H9 (cell line): ENCODE data around the gene GPR25. TPM values are rescaled to one million over a fixed set of nuclear protein-coding genes. Genes with fewer than 3 reads are reported as not detected.

Source experiments
- DNase-seq: peaks from one replicate; pipeline ENCODE4 v3.0.0-alpha.2; 2017
- H2AFZ ChIP-seq: one replicate; pipeline ENCODE4 v1.6.1; 2013; ENCODE audit warnings: mild to moderate bottlenecking, low read length, control low read depth, moderate library complexity
- H2AK5ac ChIP-seq: 2 replicates; pipeline ENCODE4 v1.6.1; 2013; ENCODE audit warnings: low read length, control low read depth, mixed read lengths; ENCODE audit not compliant: insufficient read length
- H2BK120ac ChIP-seq: one replicate; pipeline ENCODE4 v1.6.1; 2013; ENCODE audit warnings: low read depth, mild to moderate bottlenecking, low read length, control low read depth, inconsistent platforms; ENCODE audit not compliant: poor library complexity, severe bottlenecking
- H2BK12ac ChIP-seq: 2 replicates; pipeline ENCODE4 v1.6.1; 2013; ENCODE audit warnings: low read length, control low read depth, mixed read lengths, low read depth; ENCODE audit not compliant: insufficient read length
- H2BK15ac ChIP-seq: 2 replicates; pipeline ENCODE4 v1.6.1; 2013; ENCODE audit warnings: low read depth, low read length, control low read depth
- H2BK20ac ChIP-seq: one replicate; pipeline ENCODE4 v1.6.1; 2013; ENCODE audit warnings: low read depth, mild to moderate bottlenecking, low read length, control low read depth, inconsistent platforms; ENCODE audit not compliant: poor library complexity, severe bottlenecking
- H2BK5ac ChIP-seq: 2 replicates; pipeline ENCODE4 v1.6.1; 2013; ENCODE audit warnings: low read length, control low read depth, mixed read lengths; ENCODE audit not compliant: insufficient read length
- H3K14ac ChIP-seq: 2 replicates; pipeline ENCODE4 v1.6.1; 2013; ENCODE audit warnings: low read length, control low read depth; ENCODE audit not compliant: insufficient read depth
- H3K18ac ChIP-seq: 2 replicates; pipeline ENCODE4 v1.6.1; 2013; ENCODE audit warnings: low read depth, mild to moderate bottlenecking, mixed read lengths, low read length, control low read depth; ENCODE audit not compliant: insufficient read length
- H3K23ac ChIP-seq: 2 replicates; pipeline ENCODE4 v1.6.1; 2013; ENCODE audit warnings: low read length, control low read depth, mixed read lengths, low read depth; ENCODE audit not compliant: insufficient read length
- H3K23me2 ChIP-seq: 2 replicates; pipeline ENCODE4 v1.6.1; 2013; ENCODE audit warnings: low read depth, mild to moderate bottlenecking, mixed read lengths, low read length, control low read depth; ENCODE audit not compliant: insufficient read length, poor library complexity, severe bottlenecking
- H3K27ac ChIP-seq: 2 replicates; pipeline ENCODE4 v1.5.1; 2013; ENCODE audit warnings: low read length, control low read depth, mixed read lengths, low read depth; ENCODE audit not compliant: insufficient read length
- H3K27me3 ChIP-seq: 2 replicates; pipeline ENCODE4 v1.6.1; 2013; ENCODE audit warnings: low read length, control low read depth, inconsistent platforms; ENCODE audit not compliant: insufficient read depth
- H3K4ac ChIP-seq: 2 replicates; pipeline ENCODE4 v1.6.1; 2013; ENCODE audit warnings: low read depth, mild to moderate bottlenecking, control low read depth, inconsistent platforms, low read length, moderate library complexity
- H3K4me1 ChIP-seq: 2 replicates; pipeline ENCODE4 v1.6.1; 2013; ENCODE audit warnings: low read length, control low read depth, inconsistent platforms; ENCODE audit not compliant: insufficient read depth
- H3K4me2 ChIP-seq: 2 replicates; pipeline ENCODE4 v1.6.1; 2013; ENCODE audit warnings: low read length, control low read depth, mixed read lengths; ENCODE audit not compliant: insufficient read length, insufficient read depth
- H3K56ac ChIP-seq: 2 replicates; pipeline ENCODE4 v1.6.1; 2013; ENCODE audit warnings: low read depth, mild to moderate bottlenecking, mixed read lengths, low read length, control low read depth; ENCODE audit not compliant: insufficient read length
- H3K79me1 ChIP-seq: 2 replicates; pipeline ENCODE4 v1.6.1; 2013; ENCODE audit warnings: low read depth, mild to moderate bottlenecking, moderate library complexity, low read length, control low read depth, inconsistent platforms; ENCODE audit not compliant: insufficient read depth, poor library complexity, severe bottlenecking
- H3K79me2 ChIP-seq: 2 replicates; pipeline ENCODE4 v1.6.1; 2013; ENCODE audit warnings: low read length, control low read depth, inconsistent platforms; ENCODE audit not compliant: insufficient read depth
- H3K9ac ChIP-seq: 2 replicates; pipeline ENCODE4 v1.6.1; 2013; ENCODE audit warnings: low read length, control low read depth, mixed read lengths; ENCODE audit not compliant: insufficient read length; ENCODE audit errors: extremely low read depth
- H3K9me3 ChIP-seq: one replicate; pipeline ENCODE4 v1.6.1; 2013; ENCODE audit warnings: low read depth, low read length, inconsistent platforms; ENCODE audit not compliant: control insufficient read depth
- H3T11ph ChIP-seq: one replicate; pipeline ENCODE4 v1.6.1; 2013; ENCODE audit warnings: mild to moderate bottlenecking, low read length, control low read depth, inconsistent platforms
- H4K20me1 ChIP-seq: one replicate; pipeline ENCODE4 v1.6.1; 2013; ENCODE audit not compliant: control insufficient read depth, insufficient read length, insufficient read depth
- H4K5ac ChIP-seq: 2 replicates; pipeline ENCODE4 v1.6.1; 2013; ENCODE audit warnings: low read depth, mild to moderate bottlenecking, mixed read lengths, low read length, control low read depth; ENCODE audit not compliant: insufficient read length
- H4K8ac ChIP-seq: replicated peaks from 2 replicates; pipeline ENCODE4 v1.6.1; 2013; ENCODE audit warnings: low read length, control low read depth, mixed read lengths, low read depth; ENCODE audit not compliant: insufficient read length
- H4K91ac ChIP-seq: 2 replicates; pipeline ENCODE4 v1.6.1; 2013; ENCODE audit warnings: low read depth, mild to moderate bottlenecking, moderate library complexity, mixed read lengths, low read length, control low read depth; ENCODE audit not compliant: insufficient read length
- H3K27ac Mint-ChIP-seq, 3 experiments: 2 replicates in 2 of 3; 3 replicates in 1 of 3; pipeline ENCODE4 v1.8.0; 2020 to 2021; ENCODE audit warnings: mixed read lengths in 3 of 3, mild to moderate bottlenecking in 1 of 3, moderate library complexity in 1 of 3
- H3K27me3 Mint-ChIP-seq: 2 replicates; pipeline ENCODE4 v1.8.0; 2021; ENCODE audit warnings: low read depth, mild to moderate bottlenecking, moderate library complexity, mixed read lengths
- H3K36me3 Mint-ChIP-seq, 3 experiments: 2 replicates in 2 of 3; 3 replicates in 1 of 3; pipeline ENCODE4 v1.8.0; 2020 to 2021; ENCODE audit warnings: low read depth in 3 of 3, mixed read lengths in 3 of 3; ENCODE audit not compliant: insufficient read depth in 1 of 3
- H3K4me1 Mint-ChIP-seq, 2 experiments: 2 replicates each; pipeline ENCODE4 v1.8.0; 2020; ENCODE audit warnings: mixed read lengths in 2 of 2
- H3K4me3 Mint-ChIP-seq, 2 experiments: 2 replicates in 1 of 2; 3 replicates in 1 of 2; pipeline ENCODE4 v1.8.0; 2020 to 2021; ENCODE audit warnings: mild to moderate bottlenecking in 2 of 2, mixed read lengths in 2 of 2, moderate library complexity in 1 of 2
- H3K9me3 Mint-ChIP-seq, 2 experiments: 2 replicates in 1 of 2; 3 replicates in 1 of 2; pipeline ENCODE4 v1.8.0; 2020; ENCODE audit warnings: mild to moderate bottlenecking in 2 of 2, mixed read lengths in 2 of 2, moderate library complexity in 1 of 2
- CTCF ChIP-seq: fragments of 200-600 bp; sonication (generic); conservative IDR thresholded peaks from 3 replicates; pipeline ENCODE4 v1.8.0; 2021; ENCODE audit warnings: antibody characterized with exemption, mild to moderate bottlenecking
- WGBS: extraction: QIAGEN DNeasy Blood & Tissue Kit; methylation state at CpG from one replicate; pipeline ENCODE4 v1.1.7; 2013; ENCODE audit warnings: missing lambda C conversion rate, low lambda C conversion rate, mixed read lengths; ENCODE audit not compliant: insufficient read length; ENCODE audit errors: extremely low coverage; 5-methylcytosine and 5-hydroxymethylcytosine counted together
- total RNA-seq: library from RNA; stranded (reverse); gene quantifications from 2 replicates; pipeline ENCODE4 v1.2.1, GENCODE V29; 2021

The GPR25 gene
- total RNA-seq, 1 experiment from 2014 or later, result not detected

DNA sequence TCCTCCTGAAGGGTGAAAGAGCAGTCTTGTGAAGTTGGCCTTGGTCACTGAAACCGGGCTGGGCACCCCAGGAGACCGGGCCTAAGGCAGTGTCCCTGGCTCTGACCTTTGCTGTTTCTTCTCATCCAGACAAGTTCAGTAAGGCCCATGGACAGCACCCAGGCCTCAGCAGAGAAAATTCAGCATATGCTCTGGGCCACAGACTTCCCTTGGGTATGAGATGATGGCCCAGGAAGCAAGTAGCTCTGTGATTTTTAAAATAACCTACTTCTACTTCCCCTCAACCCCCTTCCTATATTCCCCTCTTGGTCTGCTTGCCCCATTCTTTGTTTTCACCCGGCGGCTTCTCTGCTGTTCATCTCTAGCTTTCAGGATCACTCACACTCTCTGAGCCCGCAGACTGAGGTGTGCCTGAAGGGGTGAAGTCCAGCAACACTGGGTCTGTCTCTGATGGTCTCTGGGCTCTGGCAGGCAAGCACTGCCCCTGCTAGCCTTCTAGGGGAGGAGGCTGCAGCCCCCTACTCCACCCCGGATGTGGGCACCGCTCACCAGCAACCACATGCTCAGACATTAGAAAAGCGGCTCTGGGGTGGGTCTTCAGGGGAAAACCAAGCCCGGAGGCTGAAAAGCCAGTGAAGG is 2.9 kb upstream of the GPR25 start:
- Histone ChIP-seq H2AK5ac (no peak overlapping the region), H3K14ac (no peak overlapping the region), H2AFZ (no peak overlapping the region), H3K27ac (no peak overlapping the region), H3K4me2 (no peak overlapping the region), H4K5ac (no peak overlapping the region), H3K4me1 (no peaks in the 10 kb centered on the region), H2BK15ac (no peak overlapping the region), H4K20me1 (no peaks in the 10 kb centered on the region), H3K9ac (no peak overlapping the region), H3K23me2 (no peaks in the 10 kb centered on the region), H3K27me3 (no peaks in the 10 kb centered on the region), H2BK5ac (no peak overlapping the region), H3T11ph (no peak overlapping the region), H3K18ac (no peak overlapping the region), H3K4ac (no peak overlapping the region), H4K91ac (no peak overlapping the region), H3K79me1 (no peaks in the 10 kb centered on the region), H2BK120ac (no peak overlapping the region), H3K23ac (no peak overlapping the region), H4K8ac (no peak overlapping the region), H3K79me2 (no peaks in the 10 kb centered on the region), H2BK20ac (no peak overlapping the region), H3K56ac (no peak overlapping the region), H2BK12ac (no peak overlapping the region), H3K9me3 (no peaks in the 10 kb centered on the region)
- no peak for TF ChIP-seq CTCF
- no peaks in the 10 kb centered on the region for H3K27me3 Mint-ChIP-seq
- no peak overlapping the region for H3K4me3 Mint-ChIP-seq
- no CpG with 5 or more reads among the region's 9 CpGs for WGBS
- no peak overlapping the region for H3K27ac Mint-ChIP-seq
- H3K36me3 Mint-ChIP-seq, result no peaks in the 10 kb centered on the region; a peak in 1 of 7 replicates
- H3K4me1 Mint-ChIP-seq, result peaks cover 10 to 17% of the 10 kb centered on the region in 2 experiments
- no peaks in the 10 kb centered on the region for H3K9me3 Mint-ChIP-seq
- DNase-seq, result no peak
